Astrocyte (in vitro differentiated cells and primary cell): Measurements from ENCODE around the gene CDH8.

ENCODE experiments used
- EZH2 ChIP-seq: IDR thresholded peaks from 2 replicates; pipeline ENCODE4 v1.6.1; 2012; ENCODE audit warnings: mild to moderate bottlenecking, low read length, inconsistent platforms; ENCODE audit not compliant: insufficient read depth
- TF ChIP-seq, protein P1 (sequence below): IDR thresholded peaks from 2 replicates; pipeline ENCODE4 v1.5.1; 2011; ENCODE audit warnings: low read depth, mild to moderate bottlenecking, inconsistent platforms, low read length, moderate library complexity; ENCODE audit not compliant: insufficient read depth

- TF ChIP-seq, protein P1, sequence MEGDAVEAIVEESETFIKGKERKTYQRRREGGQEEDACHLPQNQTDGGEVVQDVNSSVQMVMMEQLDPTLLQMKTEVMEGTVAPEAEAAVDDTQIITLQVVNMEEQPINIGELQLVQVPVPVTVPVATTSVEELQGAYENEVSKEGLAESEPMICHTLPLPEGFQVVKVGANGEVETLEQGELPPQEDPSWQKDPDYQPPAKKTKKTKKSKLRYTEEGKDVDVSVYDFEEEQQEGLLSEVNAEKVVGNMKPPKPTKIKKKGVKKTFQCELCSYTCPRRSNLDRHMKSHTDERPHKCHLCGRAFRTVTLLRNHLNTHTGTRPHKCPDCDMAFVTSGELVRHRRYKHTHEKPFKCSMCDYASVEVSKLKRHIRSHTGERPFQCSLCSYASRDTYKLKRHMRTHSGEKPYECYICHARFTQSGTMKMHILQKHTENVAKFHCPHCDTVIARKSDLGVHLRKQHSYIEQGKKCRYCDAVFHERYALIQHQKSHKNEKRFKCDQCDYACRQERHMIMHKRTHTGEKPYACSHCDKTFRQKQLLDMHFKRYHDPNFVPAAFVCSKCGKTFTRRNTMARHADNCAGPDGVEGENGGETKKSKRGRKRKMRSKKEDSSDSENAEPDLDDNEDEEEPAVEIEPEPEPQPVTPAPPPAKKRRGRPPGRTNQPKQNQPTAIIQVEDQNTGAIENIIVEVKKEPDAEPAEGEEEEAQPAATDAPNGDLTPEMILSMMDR = no peak
- TF ChIP-seq EZH2 = no peak
Observed at GRCh38 chr16:62059527-62059926, 23.3 kb upstream of the CDH8 start.
